ENCODE measurements around the gene RBBP7. TPM values are rescaled to one million over a fixed set of nuclear protein-coding genes. Genes with fewer than 3 reads are reported as not detected.

Gene RBBP7
- total RNA-seq, 1 donor from 2014 or later: 63.4 TPM

DNA sequence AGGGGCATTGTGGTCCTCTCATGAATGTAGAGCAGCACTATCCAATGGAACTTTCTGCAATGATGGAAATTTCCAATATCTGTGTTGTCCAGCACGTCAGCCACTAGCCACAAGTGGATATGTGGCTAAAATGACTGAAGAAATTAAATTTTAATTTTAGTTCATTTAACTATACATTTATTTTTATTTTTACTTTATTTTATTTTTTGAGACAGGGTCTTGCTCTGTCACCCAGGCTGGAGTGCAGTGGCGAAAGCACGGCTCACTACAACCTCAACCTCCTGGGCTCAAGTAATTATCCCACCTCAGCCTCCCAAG, 13.3 kb upstream of the RBBP7 start:
- no peak for ATAC-seq
- Histone ChIP-seq H3K27ac (no peak overlapping the region), H3K4me3 (no peak overlapping the region), H3K9me3 (no peaks in the 10 kb centered on the region), H3K36me3 (no peaks in the 10 kb centered on the region), H3K27me3 (no peaks in the 10 kb centered on the region), H3K4me1 (no peaks in the 10 kb centered on the region)
- TF ChIP-seq, protein P1, sequence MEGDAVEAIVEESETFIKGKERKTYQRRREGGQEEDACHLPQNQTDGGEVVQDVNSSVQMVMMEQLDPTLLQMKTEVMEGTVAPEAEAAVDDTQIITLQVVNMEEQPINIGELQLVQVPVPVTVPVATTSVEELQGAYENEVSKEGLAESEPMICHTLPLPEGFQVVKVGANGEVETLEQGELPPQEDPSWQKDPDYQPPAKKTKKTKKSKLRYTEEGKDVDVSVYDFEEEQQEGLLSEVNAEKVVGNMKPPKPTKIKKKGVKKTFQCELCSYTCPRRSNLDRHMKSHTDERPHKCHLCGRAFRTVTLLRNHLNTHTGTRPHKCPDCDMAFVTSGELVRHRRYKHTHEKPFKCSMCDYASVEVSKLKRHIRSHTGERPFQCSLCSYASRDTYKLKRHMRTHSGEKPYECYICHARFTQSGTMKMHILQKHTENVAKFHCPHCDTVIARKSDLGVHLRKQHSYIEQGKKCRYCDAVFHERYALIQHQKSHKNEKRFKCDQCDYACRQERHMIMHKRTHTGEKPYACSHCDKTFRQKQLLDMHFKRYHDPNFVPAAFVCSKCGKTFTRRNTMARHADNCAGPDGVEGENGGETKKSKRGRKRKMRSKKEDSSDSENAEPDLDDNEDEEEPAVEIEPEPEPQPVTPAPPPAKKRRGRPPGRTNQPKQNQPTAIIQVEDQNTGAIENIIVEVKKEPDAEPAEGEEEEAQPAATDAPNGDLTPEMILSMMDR (IDR thresholded peaks at IDR 0.05): peak; percentile 4
- DNase-seq: no peak
- intact Hi-C loops (cut with DNase I): no loop called here

DNA sequence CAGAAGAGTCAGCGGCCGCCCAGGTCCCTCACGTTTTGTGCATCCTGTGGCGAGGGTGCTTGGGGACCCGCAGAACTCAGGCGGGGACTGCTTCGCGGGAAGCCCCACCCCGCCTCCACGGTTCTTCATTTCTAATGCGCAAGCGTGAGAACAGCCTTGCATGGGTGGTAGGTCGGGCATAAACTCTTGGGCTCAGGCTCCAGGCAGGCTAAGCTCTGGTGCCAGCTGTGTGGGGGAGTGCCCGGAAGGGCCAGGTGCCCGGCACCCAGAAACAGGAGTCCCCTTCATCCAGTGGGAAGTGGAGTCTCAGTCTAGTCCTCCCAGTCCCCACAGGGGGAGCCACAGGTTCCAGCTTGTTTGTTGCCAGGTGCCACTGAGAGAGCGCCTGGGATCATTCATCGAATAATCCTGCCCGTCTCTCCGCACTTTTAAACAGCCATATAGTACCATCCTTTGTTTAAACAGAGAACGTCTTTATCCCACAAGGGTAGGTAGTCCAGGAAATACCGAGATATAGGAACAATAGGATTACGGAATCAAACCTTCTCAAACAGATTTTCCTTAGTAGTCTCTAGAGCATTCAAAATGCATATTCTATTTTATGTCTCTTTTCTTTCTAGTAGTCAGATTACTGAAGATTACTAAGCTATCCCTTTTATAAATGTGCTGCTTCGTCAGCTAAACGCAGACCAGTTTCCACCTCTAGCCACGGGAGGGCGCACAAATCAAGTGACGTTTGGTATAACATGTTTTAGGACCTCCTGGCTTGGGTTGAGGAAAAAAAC, 12.7 kb upstream of the RBBP7 start:
- peak overlapping the region; percentile 30 for H3K27ac ChIP-seq
- no peaks in the 10 kb centered on the region for H3K36me3 ChIP-seq
- intact Hi-C loops (cut with DNase I): no loop called here
- no peaks in the 10 kb centered on the region for H3K27me3 ChIP-seq
- peak overlapping the region; percentile 52 for H3K4me3 ChIP-seq
- H3K4me1 ChIP-seq: no peaks in the 10 kb centered on the region
- H3K9me3 ChIP-seq: no peaks in the 10 kb centered on the region
- DNase-seq: peak; percentile 70
- TF ChIP-seq, protein P1 (IDR thresholded peaks at IDR 0.05): peak; percentile 68
- ATAC-seq: peak; percentile 91

DNA sequence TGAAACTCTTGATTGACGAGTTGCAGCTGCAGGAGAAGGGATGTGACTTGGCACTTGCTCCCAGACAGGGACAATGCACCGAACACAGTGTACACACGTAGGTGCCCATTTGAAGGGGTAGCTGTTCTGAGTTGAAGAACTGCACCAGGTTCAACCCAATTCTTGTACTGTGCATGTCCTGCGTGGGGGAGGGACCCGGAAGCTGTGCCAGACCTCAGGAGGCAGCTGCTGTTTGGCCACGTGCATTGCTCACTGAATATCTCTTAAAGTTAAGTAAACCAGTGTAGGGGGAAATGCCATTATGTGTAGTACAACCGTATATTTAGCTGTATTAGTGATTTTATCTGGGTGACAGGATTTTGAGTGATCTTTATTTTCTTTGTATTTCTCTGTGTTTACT, 12.0 kb upstream of the RBBP7 start:
- H3K27ac ChIP-seq: no peak overlapping the region
- H3K4me1 ChIP-seq: no peaks in the 10 kb centered on the region
- intact Hi-C loops (cut with DNase I): no loop called here

DNA sequence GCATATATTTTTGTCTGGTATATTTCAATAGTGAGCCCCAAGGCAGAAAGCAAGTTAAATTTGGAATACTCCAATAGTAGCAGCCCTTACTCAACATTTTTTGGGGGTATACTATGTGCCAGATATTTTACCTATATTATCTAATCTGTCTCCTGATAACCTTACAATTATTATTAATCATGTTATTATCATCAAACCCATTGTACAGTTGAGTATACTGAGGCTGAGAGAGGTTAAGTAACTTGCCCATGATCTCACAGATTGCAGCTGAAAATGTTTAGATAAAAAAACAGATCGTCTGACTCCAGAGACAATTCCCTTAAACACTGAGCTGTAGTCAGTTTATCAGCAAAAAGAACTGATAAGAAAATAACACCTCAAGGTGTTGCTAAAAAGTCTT, 6.5 kb upstream of the RBBP7 start:
- Histone ChIP-seq H3K36me3 (no peaks in the 10 kb centered on the region), H3K4me3 (no peak overlapping the region), H3K4me1 (no peaks in the 10 kb centered on the region), H3K9me3 (no peaks in the 10 kb centered on the region), H3K27me3 (no peaks in the 10 kb centered on the region), H3K27ac (no peak overlapping the region)
- intact Hi-C loops (cut with DNase I): no loop called here
- no peak for ATAC-seq
- TF ChIP-seq, protein P1 (IDR thresholded peaks at IDR 0.05): no peak
- no peak for DNase-seq

More for the DNA sequence above, 12.0 kb upstream of the RBBP7 start:
- peak overlapping the region; percentile 52 for H3K4me3 ChIP-seq
- TF ChIP-seq, protein P1 (IDR thresholded peaks at IDR 0.05): no peak
- H3K27me3 ChIP-seq: no peaks in the 10 kb centered on the region
- no peaks in the 10 kb centered on the region for H3K9me3 ChIP-seq
- no peaks in the 10 kb centered on the region for H3K36me3 ChIP-seq
- peak; percentile 65 for DNase-seq
- peak; percentile 78 for ATAC-seq

DNA sequence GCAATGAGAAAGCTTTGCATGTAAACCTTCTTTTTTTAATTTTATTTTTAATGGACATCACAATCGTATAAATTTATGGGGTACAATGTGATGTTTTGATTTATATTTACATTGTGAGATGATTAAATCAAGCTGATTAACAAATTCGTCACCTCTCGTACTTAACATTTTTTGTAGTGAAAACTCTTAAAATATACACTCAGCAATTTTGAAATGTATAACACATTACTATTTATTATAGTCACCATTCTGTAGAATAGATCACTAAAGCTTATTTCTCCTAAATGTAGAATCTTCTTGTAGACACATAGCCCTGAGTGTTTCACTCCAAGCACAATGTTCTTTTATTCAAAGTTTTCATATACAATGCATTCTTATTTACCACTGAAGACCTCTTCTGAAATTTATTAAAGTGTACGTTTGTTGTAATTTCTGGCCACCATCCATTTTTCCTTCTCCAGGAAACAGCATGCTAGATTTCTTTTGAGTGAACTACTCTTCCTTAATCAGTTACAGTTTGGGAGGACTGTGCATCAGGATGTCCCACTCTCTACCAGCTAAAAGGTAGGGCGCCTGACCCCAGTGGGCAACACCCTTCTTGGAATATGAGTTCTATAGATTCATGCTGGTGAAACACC, 4.4 kb upstream of the RBBP7 start:
- intact Hi-C loops (cut with DNase I): no loop called here
- ATAC-seq: no peak

More for the DNA sequence above, 4.4 kb upstream of the RBBP7 start:
- Histone ChIP-seq H3K9me3 (no peaks in the 10 kb centered on the region), H3K36me3 (no peaks in the 10 kb centered on the region), H3K4me1 (no peaks in the 10 kb centered on the region), H3K27me3 (no peaks in the 10 kb centered on the region), H3K4me3 (no peak overlapping the region), H3K27ac (no peak overlapping the region)
- DNase-seq: no peak
- TF ChIP-seq, protein P1 (IDR thresholded peaks at IDR 0.05): no peak

Data from upper lobe of right lung (tissue), 1 donor.